B cell (primary cell): ENCODE measurements around the gene ELL. TPM values are rescaled to one million over a fixed set of nuclear protein-coding genes. Genes with fewer than 3 reads are reported as not detected.

ENCODE experiments used
- ATAC-seq: fragments of 200-7000 bp; cut with Tn5 transposase; one replicate; pipeline ENCODE4 v1.10.0; 2021; ENCODE audit warnings: low read depth, mild to moderate bottlenecking, moderate number of reproducible peaks, moderate library complexity
- CTCF ChIA-PET: fragments of 350-600 bp; sonication (Branson Sonifier 250); formaldehyde crosslinking; loops from one replicate; lab custom pipeline; 2021; ENCODE audit warnings: antibody characterized with exemption, inconsistent platforms; lab: Charles Lee
- POLR2A ChIA-PET: fragments of 350-600 bp; sonication (Branson Sonifier 250); formaldehyde crosslinking; loops from one replicate; lab custom pipeline; 2021; ENCODE audit warnings: antibody characterized with exemption; lab: Charles Lee
- DNase-seq: peaks from one replicate; pipeline ENCODE4 v3.0.0; 2013
- H2AFZ ChIP-seq: 2 replicates; pipeline ENCODE4 v1.6.1; 2012; ENCODE audit warnings: mild to moderate bottlenecking, low read depth, low read length; ENCODE audit not compliant: insufficient read depth, poor library complexity, severe bottlenecking
- H3K27ac ChIP-seq, 2 donors: 1 replicate in 1 of 2; 2 replicates in 1 of 2; pipeline ENCODE4 v1.5.1; 2012 to 2013; ENCODE audit warnings: low read length in 2 of 2, mild to moderate bottlenecking in 2 of 2, moderate library complexity in 1 of 2
- H3K27me3 ChIP-seq, 4 experiments: fragments of 200-600 bp in 1 of 4; sonication (generic) in 1 of 4; replicated peaks in 1 of 4; 1 replicate in 2 of 4; 2 replicates in 2 of 4; pipeline versions ENCODE4 v1.6.1 to v1.7.0; 2013 to 2016; ENCODE audit warnings: low read length in 3 of 4, mild to moderate bottlenecking in 2 of 4, mixed read lengths in 1 of 4, moderate library complexity in 1 of 4; ENCODE audit not compliant: insufficient read depth in 4 of 4, control insufficient read depth in 3 of 4; ENCODE audit errors: control extremely low read depth in 1 of 4
- H3K36me3 ChIP-seq, 2 experiments: replicated peaks in 1 of 2; 1 replicate in 1 of 2; 2 replicates in 1 of 2; pipeline versions ENCODE4 v1.6.1 to v1.7.1; 2013; ENCODE audit warnings: low read length in 1 of 2; ENCODE audit not compliant: insufficient read depth in 2 of 2, control insufficient read depth in 1 of 2; ENCODE audit errors: control extremely low read depth in 1 of 2, extremely low read depth in 1 of 2
- H3K4me1 ChIP-seq, 2 donors: fragments of 200-600 bp in 1 of 2; sonication (generic) in 1 of 2; 1 replicate in 1 of 2; 2 replicates in 1 of 2; pipeline versions ENCODE4 v1.5.1 to v1.6.1; 2013 to 2017; ENCODE audit warnings: low read length in 2 of 2; ENCODE audit not compliant: control insufficient read depth in 2 of 2, insufficient read depth in 2 of 2
- H3K4me2 ChIP-seq: replicated peaks from 2 replicates; pipeline ENCODE3; 2012; ENCODE audit warnings: mild to moderate bottlenecking, low read depth, low read length; ENCODE audit not compliant: poor library complexity, severe bottlenecking
- H3K4me3 ChIP-seq, 5 experiments: fragments of 200-600 bp in 1 of 5; sonication (generic) in 1 of 5; 1 replicate in 3 of 5; 2 replicates in 2 of 5; pipeline versions ENCODE4 v1.5.1 to v1.7.0; 2011 to 2016; ENCODE audit warnings: low read length in 4 of 5, mild to moderate bottlenecking in 4 of 5, low read depth in 2 of 5, control low read depth in 1 of 5, moderate library complexity in 1 of 5; ENCODE audit not compliant: insufficient read depth in 1 of 5; ENCODE audit errors: control extremely low read depth in 1 of 5, extremely low read depth in 1 of 5
- H3K79me2 ChIP-seq: fragments of 200-600 bp; sonication (generic); one replicate; pipeline ENCODE4 v1.6.0; 2016; ENCODE audit warnings: low read length; ENCODE audit not compliant: control insufficient read depth, insufficient read depth
- H3K9ac ChIP-seq: fragments of 200-600 bp; sonication (generic); 2 replicates; pipeline ENCODE4 v1.6.1; 2017; ENCODE audit warnings: mild to moderate bottlenecking, low read length, moderate library complexity
- H3K9me3 ChIP-seq, 3 donors: one replicate each; pipeline versions ENCODE4 v1.6.1 to v1.7.1; 2013; ENCODE audit warnings: low read length in 2 of 3; ENCODE audit not compliant: control insufficient read depth in 2 of 3, insufficient read depth in 1 of 3; ENCODE audit errors: control extremely low read depth in 1 of 3
- H4K20me1 ChIP-seq: 2 replicates; pipeline ENCODE4 v1.6.0; 2012; ENCODE audit warnings: mild to moderate bottlenecking, low read length; ENCODE audit not compliant: insufficient read depth, control insufficient read depth, poor library complexity, severe bottlenecking
- H3K27ac Mint-ChIP-seq: one replicate; pipeline ENCODE4 v1.8.0; 2021; ENCODE audit warnings: mixed read lengths
- H3K27me3 Mint-ChIP-seq: one replicate; pipeline ENCODE4 v1.8.0; 2021; ENCODE audit warnings: mixed read lengths
- H3K4me1 Mint-ChIP-seq: one replicate; pipeline ENCODE4 v1.8.0; 2021; ENCODE audit warnings: mixed read lengths
- H3K4me3 Mint-ChIP-seq: one replicate; pipeline ENCODE4 v1.8.0; 2021; ENCODE audit warnings: mixed read lengths
- H3K9me3 Mint-ChIP-seq: one replicate; pipeline ENCODE4 v1.8.0; 2022; ENCODE audit warnings: mixed read lengths; ENCODE audit not compliant: insufficient read depth
- CTCF ChIP-seq: fragments of 200-600 bp; IDR thresholded peaks from one replicate; pipeline ENCODE4 v1.8.0; 2022; ENCODE audit warnings: antibody characterized with exemption, mild to moderate bottlenecking
- EZH2 ChIP-seq: IDR thresholded peaks from 2 replicates; pipeline ENCODE4 v1.6.1; 2012; ENCODE audit warnings: borderline replicate concordance, low read depth, mild to moderate bottlenecking, moderate library complexity, low read length; ENCODE audit not compliant: insufficient read depth, poor library complexity, severe bottlenecking
- WGBS: methylation state at CpG from one replicate; pipeline ENCODE4 v1.1.5; 2013; ENCODE audit warnings: missing lambda C conversion rate; ENCODE audit not compliant: insufficient coverage; 5-methylcytosine and 5-hydroxymethylcytosine counted together
- intact Hi-C: fragments of 100-400 bp; cut with micrococcal nuclease; formaldehyde crosslinking; loops from one replicate; pipeline ENCODE4 v1.10.0; 2022
- polyA plus RNA-seq: library from polyadenylated mRNA; depleted of rRNA; stranded (reverse); fragments of >200 nt; gene quantifications from 2 replicates; pipeline ENCODE4 v1.2.3, GENCODE V29; 2012
- total RNA-seq, 2 donors: library from RNA; stranded (reverse); fragments of 120-200 nt in 1 of 2; gene quantifications; 1 replicate in 1 of 2; 2 replicates in 1 of 2; pipeline versions ENCODE4 v1.2.3 to v1.2.4, GENCODE V29; 2013 to 2022

The ELL gene
- total and polyA plus RNA-seq, 2 donors (not counting 1 experiment from before 2014, with no cell fraction given): 21.2 to 31.4 TPM

GRCh38 chr19:18469069-18469846 lies 52.6 kb downstream of the ELL start:
- no peak overlapping the region for H3K4me3 ChIP-seq
- peak; percentile 70 for DNase-seq
- ChIA-PET POLR2A (interaction anchor here (0.6 kb wide), 1 partner anchor 76 kb away, joined by 5 read pairs; no protein-coding TSS in a partner anchor), CTCF (interaction anchor here (0.9 to 3.6 kb wide), 4 partner anchors 11 to 378 kb away, joined by 4 to 20 read pairs (median 7); partner anchors contain the start of gene ELL)
- H3K4me1 Mint-ChIP-seq: peaks cover 10% of the 10 kb centered on the region
- H3K4me1 ChIP-seq: no peaks in the 10 kb centered on the region
- no peak overlapping the region for H3K27ac ChIP-seq
- peaks cover 96% of the 10 kb centered on the region for H4K20me1 ChIP-seq
- no peaks in the 10 kb centered on the region for H3K9me3 Mint-ChIP-seq
- no peak overlapping the region for H3K4me2 ChIP-seq
- H3K9me3 ChIP-seq: no peaks in the 10 kb centered on the region
- peaks cover 55% of the 10 kb centered on the region for H3K79me2 ChIP-seq
- H3K27me3 Mint-ChIP-seq: no peaks in the 10 kb centered on the region
- no peak overlapping the region for H3K4me3 Mint-ChIP-seq
- no peak overlapping the region for H2AFZ ChIP-seq
- H3K9ac ChIP-seq: no peak overlapping the region
- TF ChIP-seq EZH2 (no peak), CTCF (peak; percentile 71)
- WGBS: 87% methylated on average over 26 of the region's 28 CpGs
- peaks cover 0 to 35% of the 10 kb centered on the region in 2 experiments for H3K36me3 ChIP-seq
- ATAC-seq: no peak
- no peak overlapping the region for H3K27ac Mint-ChIP-seq
- intact Hi-C loops: no loop called here
- H3K27me3 ChIP-seq: no peaks in the 10 kb centered on the region

GRCh38 chr19:18468517-18468916 lies 53.4 kb downstream of the ELL start:
- Histone ChIP-seq H3K9me3 (no peaks in the 10 kb centered on the region), H3K9ac (no peak overlapping the region), H3K4me1 (no peaks in the 10 kb centered on the region), H3K36me3 (peaks cover 0 to 35% of the 10 kb centered on the region in 2 experiments), H3K4me3 (no peak overlapping the region), H2AFZ (no peak overlapping the region), H3K4me2 (no peak overlapping the region), H4K20me1 (peaks cover 91% of the 10 kb centered on the region), H3K79me2 (peaks cover 47% of the 10 kb centered on the region), H3K27ac (no peak overlapping the region), H3K27me3 (no peaks in the 10 kb centered on the region)
- CTCF ChIA-PET: interaction anchor here (1.4 to 3.6 kb wide), 2 partner anchors 52 to 379 kb away, joined by 9 to 20 read pairs; partner anchors contain the start of gene ELL
- Mint-ChIP-seq H3K4me3 (no peak overlapping the region), H3K27me3 (no peaks in the 10 kb centered on the region), H3K4me1 (peaks cover 9% of the 10 kb centered on the region), H3K9me3 (no peaks in the 10 kb centered on the region), H3K27ac (no peak overlapping the region)
- intact Hi-C loops: no loop called here
- no peak for DNase-seq
- ATAC-seq: no peak
- no peak for TF ChIP-seq EZH2
- TF ChIP-seq CTCF: no peak
- 89% methylated on average over 2 of the region's 3 CpGs for WGBS
- POLR2A ChIA-PET: no interaction called here
